Measurements from ENCODE around the gene RNF121.

Gene RNF121

GRCh38 chr11:72004515-72005346 lies 75.9 kb downstream of the RNF121 start:
- in situ Hi-C loops (cut with MboI; ENCODE audit: low sequenced_read_pairs): no loop called here

- in situ Hi-C loops (cut with MboI; ENCODE audit: low sequenced_read_pairs): no loop called here
These were observed 76.8 kb downstream of the RNF121 start for GRCh38 chr11:72005347-72006260.

DNA sequence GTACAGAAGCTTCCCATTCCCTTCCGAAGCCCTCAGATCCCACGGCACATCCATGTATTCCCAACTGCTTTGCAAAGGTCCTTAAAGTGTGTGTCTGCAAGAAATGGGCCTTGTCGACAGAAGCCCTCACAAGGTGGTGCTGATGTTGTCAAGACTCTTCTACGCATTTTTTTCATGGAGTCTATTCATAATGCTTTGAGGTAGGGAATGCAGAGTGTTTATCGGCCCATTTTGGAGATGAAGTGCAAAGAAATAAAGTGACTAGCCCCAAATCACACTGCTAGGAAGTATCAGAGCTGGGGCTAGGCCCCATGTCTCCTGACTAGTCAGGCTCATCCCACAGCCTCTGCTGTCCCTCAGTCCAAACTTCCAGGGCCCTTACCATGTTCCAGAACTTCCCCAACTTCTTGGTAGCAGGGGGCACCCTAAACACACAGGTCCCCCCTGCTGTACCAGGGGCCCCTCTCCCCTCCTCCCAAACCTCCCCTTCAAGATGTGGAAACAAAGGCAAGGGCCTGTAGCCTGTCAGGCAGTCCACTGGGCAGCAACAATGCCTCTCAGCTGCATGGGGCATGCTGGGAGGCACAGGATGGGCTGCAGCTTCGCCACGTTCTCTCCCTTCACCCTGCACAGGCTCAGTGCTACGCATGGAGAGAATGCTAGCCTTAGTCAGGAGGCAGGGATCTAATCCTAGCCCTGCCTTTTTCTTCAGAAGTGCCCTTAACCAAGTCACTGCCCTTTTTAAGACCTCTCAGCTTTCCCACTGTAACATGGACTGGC lies 77.7 kb downstream of the RNF121 start:
- in situ Hi-C loops (cut with MboI; ENCODE audit: low sequenced_read_pairs): no loop called here

- in situ Hi-C loops (cut with MboI; ENCODE audit: low sequenced_read_pairs): no loop called here
These were observed 78.2 kb downstream of the RNF121 start for GRCh38 chr11:72007089-72007476.

DNA sequence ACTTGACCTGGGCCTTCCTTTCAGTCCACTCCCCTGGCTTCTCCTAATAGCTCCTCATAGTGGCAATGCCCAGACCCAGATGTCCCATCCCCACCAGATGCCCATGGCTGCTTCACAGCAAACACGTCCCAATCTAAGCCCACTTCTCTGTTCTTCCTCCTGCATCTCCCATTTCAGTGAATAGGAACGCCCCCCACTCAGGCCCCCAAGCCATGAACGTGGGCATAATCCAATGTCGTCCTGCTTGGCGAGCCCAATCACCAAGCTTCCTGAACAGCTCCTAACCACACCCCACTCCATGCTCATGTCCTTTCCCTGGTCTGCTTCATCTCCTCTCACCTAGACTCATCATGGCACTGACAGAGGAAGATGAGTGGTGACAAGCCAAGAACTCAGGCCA lies 78.7 kb downstream of the RNF121 start:
- in situ Hi-C loops (cut with MboI; ENCODE audit: low sequenced_read_pairs): no loop called here

DNA sequence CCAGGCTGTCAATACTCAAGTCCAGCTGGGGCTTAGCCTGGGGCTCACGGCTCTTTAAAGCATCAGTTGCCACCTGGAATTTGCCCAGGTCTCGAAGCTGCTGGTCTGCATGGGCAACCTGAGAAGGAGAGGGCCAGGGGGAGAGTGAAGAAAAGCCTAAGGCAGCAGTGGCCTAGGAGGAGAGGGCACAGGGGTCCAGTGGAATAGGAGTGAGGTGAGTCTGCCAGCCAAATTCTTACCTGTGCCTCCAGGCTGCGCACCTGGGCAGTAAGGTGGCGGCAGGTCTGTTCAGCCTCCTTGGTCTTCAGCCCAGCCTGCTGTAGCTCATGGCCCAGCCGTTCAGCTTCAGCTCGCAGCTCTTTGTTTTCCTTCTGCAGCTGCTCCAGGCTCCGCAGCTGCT lies 79.9 kb downstream of the RNF121 start:
- in situ Hi-C loops (cut with MboI; ENCODE audit: low sequenced_read_pairs): no loop called here

- in situ Hi-C loops (cut with MboI; ENCODE audit: low sequenced_read_pairs): no loop called here
These were observed 80.3 kb downstream of the RNF121 start for GRCh38 chr11:72009156-72009555.

GRCh38 chr11:72010529-72011233 lies 81.8 kb downstream of the RNF121 start:
- in situ Hi-C loops (cut with MboI; ENCODE audit: low sequenced_read_pairs): no loop called here

DNA sequence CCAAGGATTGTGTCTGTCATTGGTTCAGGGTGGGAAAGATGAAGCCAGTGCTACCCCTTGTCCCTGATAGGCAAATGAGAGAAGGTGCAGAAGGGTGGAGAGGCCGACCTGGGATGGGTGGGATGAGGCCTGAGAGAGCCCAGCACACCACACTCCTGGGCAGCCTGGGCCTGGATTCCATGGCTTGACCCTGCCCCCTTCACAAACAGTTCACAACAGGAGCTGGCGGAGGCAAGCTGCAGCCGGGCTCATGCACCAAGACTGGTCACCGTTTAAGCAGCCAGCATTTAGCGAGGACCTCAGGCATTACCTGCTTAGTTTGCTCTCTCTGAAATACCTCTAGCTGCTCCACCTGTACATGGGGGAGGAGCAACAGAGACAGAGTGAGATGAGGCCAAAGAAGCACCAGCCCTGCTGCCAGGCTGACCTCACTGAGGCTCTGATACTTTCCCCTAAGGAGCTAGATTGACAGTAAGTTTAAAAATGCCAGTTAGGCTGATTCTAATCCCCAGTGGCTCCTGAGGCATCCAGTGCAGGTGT lies 83.3 kb downstream of the RNF121 start:
- in situ Hi-C loops (cut with MboI; ENCODE audit: low sequenced_read_pairs): no loop called here

- in situ Hi-C loops (cut with MboI; ENCODE audit: low sequenced_read_pairs): no loop called here
These were observed 84.3 kb downstream of the RNF121 start for GRCh38 chr11:72012897-72013721.

DNA sequence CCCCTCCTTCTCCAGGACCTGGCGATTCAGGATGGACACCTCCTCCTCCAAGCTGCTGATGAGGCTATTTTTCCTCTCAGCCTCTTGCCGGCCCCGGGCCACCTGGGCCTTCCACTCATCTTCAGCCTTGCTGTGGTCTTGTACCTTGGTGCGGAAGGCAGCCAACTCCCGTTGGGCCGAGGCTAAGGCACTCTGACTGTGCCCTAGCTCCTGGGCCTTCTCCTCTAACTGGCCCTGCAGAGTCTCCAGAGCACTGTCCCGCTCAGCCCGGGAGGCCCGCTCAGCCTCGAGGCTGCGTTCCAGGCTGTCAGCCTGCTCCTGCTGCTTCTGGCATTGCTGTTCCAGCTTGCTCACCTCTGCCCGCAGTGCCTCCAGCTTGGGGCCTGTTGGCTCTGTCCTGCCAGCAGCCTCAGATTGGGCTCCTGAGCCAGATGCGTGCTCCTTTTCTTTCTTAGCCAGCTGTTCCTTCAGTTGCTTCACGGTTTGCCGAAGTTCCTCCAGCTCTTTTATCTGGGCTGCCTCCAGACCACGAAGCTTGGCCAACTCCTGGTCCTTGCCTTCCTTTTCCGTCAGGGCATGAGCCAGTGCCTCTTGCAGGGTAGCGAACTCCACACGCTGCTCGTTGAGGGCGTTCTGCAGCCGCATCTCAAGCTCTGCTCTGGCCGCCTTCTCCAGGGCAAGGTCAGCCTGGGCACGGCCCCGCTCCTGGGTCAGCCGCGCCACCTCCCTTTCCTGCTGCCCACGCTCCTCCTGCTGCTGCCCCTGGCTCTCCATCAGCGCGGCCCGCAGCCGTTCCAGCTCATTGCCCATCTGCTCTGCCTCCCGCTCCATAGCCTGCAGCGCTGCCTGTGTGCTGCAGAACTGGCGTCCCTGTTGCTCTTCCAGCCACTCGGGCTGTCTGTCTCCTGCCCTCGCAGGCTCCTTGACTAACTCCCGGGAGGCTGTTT lies 85.2 kb downstream of the RNF121 start:
- in situ Hi-C loops (cut with MboI; ENCODE audit: low sequenced_read_pairs): no loop called here

GRCh38 chr11:72014761-72015320 lies 86.0 kb downstream of the RNF121 start:
- in situ Hi-C loops (cut with MboI; ENCODE audit: low sequenced_read_pairs): no loop called here

GRCh38 chr11:72015511-72016061 lies 86.7 kb downstream of the RNF121 start:
- in situ Hi-C loops (cut with MboI; ENCODE audit: low sequenced_read_pairs): no loop called here

GRCh38 chr11:72018171-72018570 lies 89.3 kb downstream of the RNF121 start:
- in situ Hi-C loops (cut with MboI; ENCODE audit: low sequenced_read_pairs): no loop called here

- in situ Hi-C loops (cut with MboI; ENCODE audit: low sequenced_read_pairs): no loop called here
These were observed 94.5 kb downstream of the RNF121 start for GRCh38 chr11:72023335-72023734.

- in situ Hi-C loops (cut with MboI; ENCODE audit: low sequenced_read_pairs): no loop called here
These were observed 95.4 kb downstream of the RNF121 start for GRCh38 chr11:72024069-72024754.

GRCh38 chr11:72026090-72026489 lies 97.2 kb downstream of the RNF121 start:
- in situ Hi-C loops (cut with MboI; ENCODE audit: low sequenced_read_pairs): loop anchor here (25.0 kb wide), 1 partner anchor 411 kb away; the partner anchor contains the start of gene CLPB

Measured in HL-60/S4 treated with retinoic acid at 250 ng/mL for 4 days and 3 days (cell line).